HepG2 (cell line): Measurements from ENCODE around the gene KCNQ2. TPM values are rescaled to one million over a fixed set of nuclear protein-coding genes. Genes with fewer than 3 reads are reported as not detected.
"Not testable (repeated sequence)": the region's sequence is repeated elsewhere in the genome, so short reads cannot be mapped to it uniquely, and the experiment has no call there.

ENCODE experiments used
- ATAC-seq: fragments of 200-7000 bp; cut with Tn5 transposase; 3 replicates; pipeline ENCODE4 v1.9.1; 2020; ENCODE audit warnings: mild to moderate bottlenecking, moderate library complexity
- BruUV-seq: library from RNA; stranded (reverse); fragments of 400-500 nt; replicated peaks from 2 replicates; lab custom pipeline; 2021; lab: Mats Ljungman, UMichigan
- CTCF ChIA-PET: fragments of 300-600 bp; formaldehyde crosslinking; extraction: SDS; loops from one replicate; lab custom pipeline; 2021; ENCODE audit warnings: low total read pairs, inconsistent platforms, low intra/inter-chr PET ratio; lab: Yijun Ruan, JAX
- POLR2A ChIA-PET: fragments of 350-600 bp; sonication (Branson Sonifier 250); formaldehyde crosslinking; loops from one replicate; lab custom pipeline; 2020; ENCODE audit warnings: antibody characterized with exemption, inconsistent platforms; lab: Yijun Ruan, JAX
- DNase-seq: peaks from one replicate; pipeline ENCODE4 v3.0.0-alpha.2; 2015; ENCODE audit warnings: low spot score
- FAIRE-seq: peaks from 3 replicates; lab custom pipeline; 2011; peaks lifted over from hg19 to GRCh38; lab: Jason Lieb, UNC
- H2AFZ ChIP-seq: one replicate; pipeline ENCODE4 v1.6.1; 2011; ENCODE audit warnings: low read length, inconsistent platforms
- H3K27ac ChIP-seq: fragments of 300-600 bp; 3 replicates; pipeline ENCODE4 v1.8.0; 2011; ENCODE audit warnings: mixed run types, mild to moderate bottlenecking, mixed read lengths, low read length, inconsistent platforms; ENCODE audit not compliant: insufficient read depth; ENCODE audit errors: extremely low read length
- H3K27me3 ChIP-seq, 2 experiments: fragments of 200-600 bp in 1 of 2; 2 replicates in 1 of 2; 3 replicates in 1 of 2; pipeline versions ENCODE4 v1.6.0 to v1.8.0; 2011; ENCODE audit warnings: low read length in 2 of 2, mild to moderate bottlenecking in 2 of 2, moderate library complexity in 2 of 2, inconsistent platforms in 1 of 2; ENCODE audit not compliant: insufficient read depth in 2 of 2, control insufficient read depth in 1 of 2
- H3K36me3 ChIP-seq, 2 experiments: fragments of 200-600 bp in 1 of 2; replicated peaks in 1 of 2; 2 replicates in 1 of 2; 3 replicates in 1 of 2; pipeline versions ENCODE4 v1.5.1 to v1.8.0; 2011; ENCODE audit warnings: low read length in 2 of 2, inconsistent platforms in 1 of 2; ENCODE audit not compliant: insufficient read depth in 2 of 2, control insufficient read depth in 1 of 2
- H3K4me1 ChIP-seq: 2 replicates; pipeline ENCODE4 v1.5.1; 2012; ENCODE audit warnings: low read length, inconsistent platforms; ENCODE audit not compliant: insufficient read depth
- H3K4me2 ChIP-seq: 2 replicates; pipeline ENCODE4 v1.6.0; 2011; ENCODE audit warnings: low read depth, low read length, inconsistent platforms
- H3K4me3 ChIP-seq, 3 experiments: fragments of 200-600 bp in 1 of 3; sonication (generic), shearing (Covaris generic) in 1 of 3; replicated peaks in 1 of 3; 2 replicates each; pipeline ENCODE4 v1.5.1; 2011 to 2016; ENCODE audit warnings: low read length in 3 of 3, inconsistent platforms in 2 of 3, low read depth in 2 of 3, mild to moderate bottlenecking in 2 of 3, control low read depth in 1 of 3, mixed read lengths in 1 of 3; ENCODE audit not compliant: insufficient read depth in 1 of 3
- H3K79me2 ChIP-seq: one replicate; pipeline ENCODE4 v1.6.1; 2011; ENCODE audit warnings: low read length, inconsistent platforms; ENCODE audit not compliant: insufficient read depth
- H3K9ac ChIP-seq: 2 replicates; pipeline ENCODE4 v1.6.0; 2011; ENCODE audit warnings: mild to moderate bottlenecking, low read depth, low read length, inconsistent platforms; ENCODE audit not compliant: insufficient read depth
- H3K9me3 ChIP-seq: 2 replicates; pipeline ENCODE4 v1.5.1; 2012; ENCODE audit warnings: mild to moderate bottlenecking, low read length
- H4K20me1 ChIP-seq: 2 replicates; pipeline ENCODE4 v1.6.0; 2011; ENCODE audit warnings: inconsistent platforms, mild to moderate bottlenecking, low read length, moderate library complexity; ENCODE audit not compliant: insufficient read depth
- HES4 ChIP-seq: sonication (generic); formaldehyde crosslinking; IDR thresholded peaks from 2 replicates; pipeline ENCODE4 v1.9.0; 2021; ENCODE audit warnings: mild to moderate bottlenecking, missing genetic modification reagents, borderline replicate concordance
- HOXD1 ChIP-seq: sonication (generic); formaldehyde crosslinking; IDR thresholded peaks from 2 replicates; pipeline ENCODE4 v1.5.0; 2020; ENCODE audit warnings: missing genetic modification reagents
- JUND ChIP-seq: sonication (generic); formaldehyde crosslinking; IDR thresholded peaks from 2 replicates; pipeline ENCODE4 v1.8.0; 2022; ENCODE audit warnings: mild to moderate bottlenecking, missing genetic modification reagents
- TBP ChIP-seq: sonication (generic); formaldehyde crosslinking; IDR thresholded peaks from 2 replicates; pipeline ENCODE4 v1.5.0; 2020; ENCODE audit warnings: missing genetic modification reagents
- WGBS: methylation state at CpG from one replicate; pipeline ENCODE4 v1.1.6; 2017; ENCODE audit warnings: low lambda C conversion rate; 5-methylcytosine and 5-hydroxymethylcytosine counted together
- in situ Hi-C: cut with HindIII; loops from 2 replicates; pipeline ENCODE4 v1.10.0; 2017; ENCODE audit warnings: low pct_unique_long_range_greater_than_20kb; ENCODE audit not compliant: extremely low pct_ligation_motif_present
- intact Hi-C: fragments of 100-400 bp; cut with micrococcal nuclease; formaldehyde crosslinking; loops from one replicate; pipeline ENCODE4 v1.10.0; 2022; ENCODE audit not compliant: unreplicated experiment
- polyA plus RNA-seq, 8 experiments: library from polyadenylated mRNA; depleted of rRNA in 3 of 8; stranded (reverse) in 7 of 8; unstranded in 1 of 8; fragments of >200 nt; fragmentation: Illumina TruSeq in 4 of 8; extraction: Trizol in 4 of 8; gene quantifications; 2 replicates each; pipeline versions ENCODE4 v1.2.1 to v1.2.3, GENCODE V29; 2011 to 2016; ENCODE audit warnings: low read depth in 4 of 8, missing spikeins in 1 of 8, mixed read lengths in 1 of 8; ENCODE audit not compliant: insufficient read depth in 1 of 8
- total RNA-seq, 5 experiments: library from RNA; depleted of rRNA; stranded (reverse); fragments of >200 nt; fragmentation: Illumina TruSeq; extraction: Trizol; gene quantifications; 2 replicates each; pipeline ENCODE4 v1.2.3, GENCODE V29; 2016; ENCODE audit warnings: low read depth in 1 of 5

The KCNQ2 gene
- total and polyA plus RNA-seq, 2 of the 13 experiments (the other 11 are each of a cell fraction or from before 2014, with no cell fraction given) = not detected

DNA sequence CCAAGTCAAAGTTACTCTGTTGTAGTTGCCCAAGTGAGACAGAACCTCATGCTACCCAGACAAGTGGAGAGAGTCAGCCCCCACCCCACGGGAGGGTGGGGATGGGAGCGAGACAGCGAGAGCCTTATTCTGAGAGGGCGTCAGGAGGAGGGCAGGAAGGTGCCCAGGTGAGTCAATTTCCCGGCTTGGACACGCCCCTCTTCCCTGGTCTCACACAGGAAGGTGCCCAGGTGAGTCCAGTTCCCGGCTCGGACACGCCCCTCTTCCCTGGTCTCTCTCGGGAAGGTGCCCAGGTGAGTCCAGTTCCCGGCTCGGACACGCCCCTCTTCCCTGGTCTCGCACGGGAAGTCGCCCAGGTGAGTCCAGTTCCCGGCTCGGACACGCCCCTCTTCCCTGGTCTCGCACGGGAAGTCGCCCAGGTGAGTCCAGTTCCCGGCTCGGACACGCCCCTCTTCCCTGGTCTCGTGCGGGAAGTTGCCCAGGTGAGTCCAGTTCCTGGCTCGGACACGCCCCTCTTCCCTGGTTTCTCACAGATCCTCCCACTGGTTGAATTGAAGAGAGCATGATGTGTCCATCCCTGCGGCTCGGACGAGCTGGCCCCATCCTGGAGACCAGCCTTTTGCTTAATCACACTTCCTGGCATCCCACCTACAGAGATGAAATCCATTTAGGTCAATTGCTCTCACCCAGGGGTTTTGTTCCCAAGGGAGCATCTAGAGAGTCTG, 7.4 kb upstream of the KCNQ2 start:
- BruUV-seq, H3K36me3 ChIP-seq, DNase-seq, H2AFZ ChIP-seq, H3K9ac ChIP-seq, H3K4me3 ChIP-seq, H3K4me2 ChIP-seq, POLR2A ChIA-PET, H4K20me1 ChIP-seq, H3K79me2 ChIP-seq, FAIRE-seq, intact Hi-C loops, H3K9me3 ChIP-seq, ATAC-seq, in situ Hi-C loops, H3K27ac ChIP-seq, CTCF ChIA-PET: not testable (repeated sequence)
- WGBS = 35% methylated on average over 31 of the region's 32 CpGs
- H3K27me3 ChIP-seq = peaks cover 28 to 89% of the 10 kb centered on the region in 2 experiments
- H3K4me1 ChIP-seq = peaks cover 11% of the 10 kb centered on the region

- Histone ChIP-seq H3K9me3 (no peaks in the 10 kb centered on the region), H2AFZ (no peak overlapping the region), H3K9ac (no peak overlapping the region), H3K36me3 (no peaks in the 10 kb centered on the region), H3K4me1 (peaks cover 9% of the 10 kb centered on the region), H3K4me3 (no peak overlapping the region), H3K79me2 (no peaks in the 10 kb centered on the region), H3K27me3 (peaks cover 29 to 90% of the 10 kb centered on the region in 2 experiments), H3K4me2 (no peak overlapping the region), H3K27ac (no peak overlapping the region), H4K20me1 (peaks cover 5% of the 10 kb centered on the region; the same call in 1 of the 2 replicates)
- intact Hi-C loops (no loop called here), in situ Hi-C loops (no loop called here)
- no TSS peak for BruUV-seq
- WGBS = 18% methylated on average over 27 of the region's 34 CpGs
- DNase-seq (no peak), FAIRE-seq (no peak), ATAC-seq (peak; percentile 5; the same call in 2 of the 3 replicates)
- CTCF ChIA-PET = no interaction called here
- POLR2A ChIA-PET = no interaction called here
- TF ChIP-seq HES4 (CRISPR knock-in tag) (peak; percentile 45; the same call in 1 of the 2 replicates), TBP (CRISPR knock-in tag) (no peak), HOXD1 (CRISPR knock-in tag) (no peak), JUND (0 out of 2 replicates have a peak, but pooled peaks have one; percentile 33)
Measured at GRCh38 chr20:63478346-63479302, 6.2 kb upstream of the KCNQ2 start.
